Fibroblast of the aortic adventitia (primary cell): ENCODE results near the gene IGSF22. TPM values are rescaled to one million over a fixed set of nuclear protein-coding genes. Genes with fewer than 3 reads are reported as not detected.
"Not testable (repeated sequence)": the region's sequence is repeated elsewhere in the genome, so short reads cannot be mapped to it uniquely, and the experiment has no call there.

Experiments used
- DNase-seq: peaks from one replicate; pipeline ENCODE4 v3.0.0-alpha.2; 2010; ENCODE audit warnings: low read depth
- H3K4me3 ChIP-seq: 2 replicates; pipeline ENCODE4 v1.5.1; 2011; ENCODE audit warnings: low read depth, mild to moderate bottlenecking, control low read depth, low read length, moderate library complexity
- CTCF ChIP-seq: IDR thresholded peaks from 2 replicates; pipeline ENCODE4 v1.5.1; 2011; ENCODE audit warnings: mild to moderate bottlenecking, low read length, control low read depth, inconsistent platforms; ENCODE audit not compliant: insufficient read depth
- total RNA-seq: library from RNA; depleted of rRNA; stranded (reverse); fragments of >200 nt; gene quantifications from 2 replicates; pipeline ENCODE4 v1.2.3, GENCODE V29; 2012; ENCODE audit warnings: low replicate concordance

The IGSF22 gene
- total RNA-seq, 1 donor: not detected

- TF ChIP-seq CTCF: no peak
- DNase-seq: peak; percentile 55
- H3K4me3 ChIP-seq: peak within 1 kb of the TSS; percentile 67
Observed at GRCh38 chr11:18698341-18699268, 27.4 kb downstream of the IGSF22 start, which contains the start of gene TMEM86A. TSS of gene TMEM86A (plus strand) at chr11:18698779. CDS start at chr11:18698887, 108 bp downstream.

GRCh38 chr11:18697576-18697975 is 28.4 kb downstream of the IGSF22 start:
- no peak for DNase-seq
- no peak overlapping the region for H3K4me3 ChIP-seq
- no peak for TF ChIP-seq CTCF

GRCh38 chr11:18696638-18697225 is 29.3 kb downstream of the IGSF22 start:
- TF ChIP-seq CTCF: no peak
- DNase-seq: peak; percentile 15
- H3K4me3 ChIP-seq: no peak overlapping the region

GRCh38 chr11:18692941-18693760 is 32.8 kb downstream of the IGSF22 start:
- DNase-seq: no peak
- TF ChIP-seq CTCF: no peak
- no peak overlapping the region for H3K4me3 ChIP-seq

GRCh38 chr11:18691467-18692140 is 34.4 kb downstream of the IGSF22 start:
- DNase-seq, H3K4me3 ChIP-seq: not testable (repeated sequence)

GRCh38 chr11:18684267-18684666 is 41.7 kb downstream of the IGSF22 start:
- DNase-seq: no peak
- TF ChIP-seq CTCF: no peak
- H3K4me3 ChIP-seq: no peak overlapping the region
